Skeletal muscle tissue (tissue), 4 donors: ENCODE results near the gene RLN3. TPM values are rescaled to one million over a fixed set of nuclear protein-coding genes. Genes with fewer than 3 reads are reported as not detected.

Experiments
- H3K27ac ChIP-seq: one replicate; pipeline ENCODE4 v1.7.0; 2013; ENCODE audit warnings: mild to moderate bottlenecking, low read depth, low read length, inconsistent platforms
- H3K27me3 ChIP-seq, 3 donors: one replicate each; pipeline ENCODE4 v1.7.0; 2013; ENCODE audit warnings: low read length in 3 of 3; ENCODE audit not compliant: control insufficient read depth in 3 of 3, insufficient read depth in 3 of 3
- H3K36me3 ChIP-seq, 3 donors: one replicate each; pipeline ENCODE4 v1.7.0; 2013; ENCODE audit warnings: low read length in 3 of 3; ENCODE audit not compliant: control insufficient read depth in 3 of 3, insufficient read depth in 3 of 3
- H3K4me1 ChIP-seq, 3 donors: one replicate each; pipeline ENCODE4 v1.7.0; 2013; ENCODE audit warnings: low read length in 3 of 3, mild to moderate bottlenecking in 3 of 3; ENCODE audit not compliant: control insufficient read depth in 3 of 3, insufficient read depth in 3 of 3
- H3K4me3 ChIP-seq, 3 donors: one replicate each; pipeline ENCODE4 v1.7.0; 2013; ENCODE audit warnings: low read length in 3 of 3
- H3K9ac ChIP-seq, 3 donors: one replicate each; pipeline ENCODE4 v1.7.0; 2013; ENCODE audit warnings: low read length in 3 of 3, mild to moderate bottlenecking in 3 of 3, moderate library complexity in 2 of 3, low read depth in 1 of 3
- H3K9me3 ChIP-seq, 3 donors: one replicate each; pipeline ENCODE4 v1.7.0; 2013; ENCODE audit warnings: low read length in 3 of 3; ENCODE audit not compliant: control insufficient read depth in 3 of 3
- total RNA-seq: library from RNA; depleted of rRNA; stranded (reverse); fragments of >200 nt; gene quantifications from one replicate; pipeline ENCODE4 v1.2.3, GENCODE V29; 2014
- donor health status: Osteomylitis.

Gene RLN3
- total RNA-seq, 1 donor from 2014 or later, result not detected

DNA sequence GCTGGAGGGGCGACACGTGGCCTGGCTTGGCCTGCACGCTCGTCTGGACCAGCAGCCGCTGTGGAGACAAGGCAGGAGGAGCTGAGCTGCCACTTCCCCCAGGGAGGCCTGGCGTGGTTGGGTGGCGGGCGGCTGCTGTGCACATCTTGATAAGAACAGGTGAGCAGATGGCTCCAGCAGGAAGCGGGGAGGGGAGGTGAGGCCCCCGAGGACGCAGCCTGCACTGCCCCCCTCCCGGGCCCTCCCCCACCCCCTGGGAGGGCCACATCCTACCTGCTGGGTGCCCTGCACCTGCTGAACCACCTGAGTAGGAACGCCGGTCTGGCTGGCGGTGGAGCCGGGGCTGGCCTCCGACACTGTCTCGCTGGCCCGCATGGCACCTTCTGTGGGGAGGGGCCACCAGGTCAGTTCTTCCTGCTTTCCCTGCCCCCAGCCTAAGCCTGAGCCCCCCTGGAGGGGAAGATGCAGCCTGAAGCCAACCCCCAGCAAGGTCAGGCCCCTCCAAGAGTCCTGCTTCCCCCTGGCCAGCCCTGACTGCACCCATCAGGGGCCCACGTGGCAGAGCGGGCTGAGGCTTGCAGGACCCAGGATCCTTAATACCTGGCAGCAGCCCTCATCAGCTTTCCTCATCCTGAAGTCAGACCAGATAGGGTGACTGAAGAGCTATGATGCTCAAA lies 44.6 kb upstream of the RLN3 start:
- Histone ChIP-seq H3K36me3 (peaks cover 0 to 6% (median 6%) of the 10 kb centered on the region in 3 donors), H3K9ac (no peak overlapping the region), H3K4me1 (peaks cover 38 to 56% (median 50%) of the 10 kb centered on the region in 3 donors), H3K4me3 (no peak overlapping the region), H3K27ac (no peak overlapping the region), H3K27me3 (no peaks in the 10 kb centered on the region), H3K9me3 (no peaks in the 10 kb centered on the region)

DNA sequence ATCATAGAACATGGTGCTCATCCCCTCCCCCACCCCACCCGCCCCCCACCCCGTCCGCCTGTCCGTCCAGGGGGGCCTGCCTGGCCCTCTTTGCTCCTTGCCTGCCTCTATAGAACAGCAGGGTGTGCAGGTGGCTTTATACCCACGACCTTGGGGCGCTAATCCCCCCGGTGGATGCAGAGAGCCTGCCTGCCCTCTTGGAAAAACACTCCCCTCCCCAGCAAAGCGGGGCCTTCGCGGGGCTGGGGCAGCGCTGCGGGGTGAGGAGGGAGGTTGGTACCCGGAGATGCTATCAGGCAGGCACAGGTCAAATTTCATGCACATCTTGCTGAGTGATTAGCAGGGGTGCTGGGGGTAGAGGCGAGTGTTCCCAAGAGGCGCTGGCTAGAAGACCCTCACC lies 43.8 kb upstream of the RLN3 start:
- Histone ChIP-seq H3K27ac (no peak overlapping the region), H3K9me3 (no peaks in the 10 kb centered on the region), H3K9ac (no peak overlapping the region), H3K4me3 (no peak overlapping the region), H3K4me1 (peaks cover 40 to 60% (median 56%) of the 10 kb centered on the region in 3 donors), H3K36me3 (peaks cover 0 to 6% (median 6%) of the 10 kb centered on the region in 3 donors), H3K27me3 (no peaks in the 10 kb centered on the region)

- Histone ChIP-seq H3K9me3 (no peaks in the 10 kb centered on the region), H3K27ac (no peak overlapping the region), H3K36me3 (peaks cover 0 to 6% (median 6%) of the 10 kb centered on the region in 3 donors)
Measured at GRCh38 chr19:13984875-13985741, 42.8 kb upstream of the RLN3 start.

GRCh38 chr19:13985771-13986347 lies 42.1 kb upstream of the RLN3 start:
- H3K4me1 ChIP-seq, result peaks cover 35 to 52% (median 50%) of the 10 kb centered on the region in 3 donors
- peak overlapping the region; percentile 94 for H3K27ac ChIP-seq
- peak overlapping the region; percentile 32 to 49 (median 38) for H3K4me3 ChIP-seq
- H3K9me3 ChIP-seq, result no peaks in the 10 kb centered on the region
- H3K9ac ChIP-seq, result peak overlapping the region; percentile 32 to 80 (median 77)
- H3K27me3 ChIP-seq, result no peaks in the 10 kb centered on the region
- H3K36me3 ChIP-seq, result peaks cover under 1 to 6% (median 6%) of the 10 kb centered on the region in 3 donors

More at GRCh38 chr19:13984875-13985741, 42.8 kb upstream of the RLN3 start:
- peaks cover 35 to 60% (median 57%) of the 10 kb centered on the region in 3 donors for H3K4me1 ChIP-seq
- H3K4me3 ChIP-seq, result no peak overlapping the region
- no peaks in the 10 kb centered on the region for H3K27me3 ChIP-seq
- H3K9ac ChIP-seq, result no peak overlapping the region

DNA sequence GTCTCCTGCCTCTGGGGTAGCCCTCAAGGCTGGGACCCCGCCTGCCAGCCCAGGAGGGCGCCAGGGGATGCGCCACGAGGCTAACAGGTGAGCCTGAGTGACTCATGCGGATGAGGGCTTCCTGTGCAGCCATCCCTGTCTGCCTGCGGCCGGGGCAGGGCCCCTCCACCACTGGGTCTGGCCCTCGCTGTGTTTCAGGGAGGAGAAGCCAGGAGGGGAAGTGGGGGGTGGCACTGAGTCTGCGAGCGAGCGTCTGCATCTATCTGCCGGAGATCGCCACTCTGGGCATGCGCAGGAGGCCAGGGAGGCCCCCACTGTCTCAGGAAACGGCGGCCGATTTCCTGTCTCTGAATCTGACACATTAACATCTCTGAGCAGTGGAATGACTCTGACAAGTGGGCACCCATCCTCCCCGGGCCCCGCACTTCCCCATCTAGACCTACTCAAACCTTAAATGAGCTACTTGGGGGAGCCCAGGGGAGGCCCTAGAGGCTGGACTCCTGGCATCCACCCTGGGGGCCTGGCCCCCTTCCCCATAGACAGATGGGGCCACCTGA lies 41.5 kb upstream of the RLN3 start:
- Histone ChIP-seq H3K36me3 (peaks cover 4 to 6% (median 6%) of the 10 kb centered on the region in 3 donors), H3K4me3 (peak overlapping the region; percentile 38 to 60 (median 56)), H3K9ac (peak overlapping the region; percentile 73 to 80 (median 77))

DNA sequence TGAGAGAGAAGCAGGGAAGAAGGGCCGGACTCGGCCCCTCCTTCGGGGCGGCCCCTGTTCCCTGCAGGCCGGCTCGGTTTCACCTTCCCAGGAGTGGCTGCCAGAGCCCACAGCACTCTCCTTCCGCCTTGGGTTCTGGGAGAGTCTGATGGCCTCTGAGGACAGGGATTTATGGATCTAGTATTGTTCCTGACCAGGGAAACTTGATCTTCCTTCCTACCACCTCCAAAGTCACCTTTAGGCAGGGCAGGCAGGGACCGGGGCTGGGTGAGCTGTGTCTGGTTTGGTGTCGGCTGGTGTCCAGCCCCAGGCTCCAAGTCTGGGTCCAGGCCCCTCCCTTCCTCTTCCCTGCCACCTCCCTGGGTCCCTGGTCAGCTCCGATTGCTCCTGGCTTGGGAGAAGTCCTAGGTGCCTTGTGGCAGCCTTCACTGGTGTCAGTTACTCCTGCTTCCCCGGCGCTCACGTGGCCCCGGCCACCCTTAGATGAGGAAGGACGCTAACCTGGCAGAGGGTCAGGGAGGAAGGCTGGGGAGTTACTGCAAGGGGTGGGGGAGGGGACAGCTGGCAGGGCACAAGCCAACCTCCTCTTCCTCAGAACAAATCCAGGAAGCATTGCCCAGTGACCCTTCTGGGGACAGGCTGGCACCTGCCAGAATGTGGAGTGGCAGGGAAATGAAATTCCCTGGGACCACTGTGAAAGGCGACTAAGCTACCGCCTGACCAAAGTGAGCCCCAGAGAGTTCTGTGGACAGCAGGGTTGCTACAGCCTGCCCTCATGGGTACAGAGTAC lies 40.7 kb upstream of the RLN3 start:
- no peaks in the 10 kb centered on the region for H3K9me3 ChIP-seq
- H3K4me3 ChIP-seq, result peak overlapping the region; percentile 38 to 60 (median 56)
- peak overlapping the region; percentile 73 to 80 (median 77) for H3K9ac ChIP-seq
- H3K4me1 ChIP-seq, result peaks cover 34 to 49% (median 44%) of the 10 kb centered on the region in 3 donors
- H3K27ac ChIP-seq, result peak overlapping the region; percentile 94
- H3K27me3 ChIP-seq, result no peaks in the 10 kb centered on the region
- H3K36me3 ChIP-seq, result peaks cover 4 to 9% (median 6%) of the 10 kb centered on the region in 3 donors

More for the DNA sequence above, 41.5 kb upstream of the RLN3 start:
- Histone ChIP-seq H3K9me3 (no peaks in the 10 kb centered on the region), H3K4me1 (peaks cover 34 to 51% (median 49%) of the 10 kb centered on the region in 3 donors), H3K27me3 (no peaks in the 10 kb centered on the region), H3K27ac (peak overlapping the region; percentile 94)

DNA sequence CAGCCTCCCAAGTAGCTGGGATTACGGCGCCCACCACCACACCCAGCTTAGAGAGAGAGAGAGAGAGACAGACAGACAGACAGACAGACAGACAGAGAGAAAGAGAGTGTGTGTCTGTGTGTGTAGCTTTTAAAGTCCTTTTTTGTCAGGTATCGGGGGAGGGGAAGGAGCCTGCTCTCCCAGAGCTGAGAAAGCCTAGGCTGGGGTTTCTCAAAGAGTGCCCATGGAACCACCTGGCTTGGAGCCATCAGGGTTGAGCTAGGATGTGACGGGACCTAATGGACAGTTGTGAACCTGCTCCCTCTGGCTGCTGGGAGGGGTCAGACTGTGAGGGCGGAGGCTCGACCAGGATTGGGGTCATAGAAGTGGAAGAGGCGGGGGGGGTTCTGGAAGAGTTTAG lies 38.5 kb upstream of the RLN3 start:
- Histone ChIP-seq H3K4me1 (peaks cover 34 to 50% (median 47%) of the 10 kb centered on the region in 3 donors), H3K27ac (no peak overlapping the region), H3K27me3 (no peaks in the 10 kb centered on the region), H3K9me3 (no peaks in the 10 kb centered on the region), H3K36me3 (peaks cover 5 to 10% (median 6%) of the 10 kb centered on the region in 3 donors), H3K9ac (peak overlapping the region in 1 of 3 donors; percentile 57), H3K4me3 (peak overlapping the region in 1 of 3 donors; percentile 22)

GRCh38 chr19:13990085-13990484 lies 37.9 kb upstream of the RLN3 start:
- Histone ChIP-seq H3K27ac (no peak overlapping the region), H3K4me1 (peaks cover 36 to 53% (median 50%) of the 10 kb centered on the region in 3 donors), H3K9ac (peak overlapping the region in 1 of 3 donors; percentile 57), H3K36me3 (peaks cover 5 to 10% (median 6%) of the 10 kb centered on the region in 3 donors), H3K27me3 (no peaks in the 10 kb centered on the region), H3K4me3 (peak overlapping the region in 1 of 3 donors; percentile 22), H3K9me3 (no peaks in the 10 kb centered on the region)

DNA sequence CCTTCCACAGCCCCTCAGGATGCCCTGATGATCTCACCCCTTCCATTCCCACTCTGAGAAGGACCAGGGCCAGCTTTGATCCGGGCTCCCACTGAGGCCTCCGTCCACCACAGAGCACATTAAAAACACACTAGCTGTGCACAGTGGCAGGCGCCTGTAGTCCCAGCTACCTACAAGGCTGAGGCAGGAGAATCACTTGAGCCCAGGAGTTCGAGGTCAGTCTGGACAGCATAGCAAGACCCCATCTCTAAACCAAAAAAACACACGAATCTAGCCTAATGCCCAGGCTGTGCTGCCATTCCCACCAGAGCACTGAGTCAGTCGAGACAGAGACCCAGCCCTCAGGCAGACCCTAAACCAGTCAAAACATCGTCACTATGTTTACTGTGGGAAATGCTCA lies 35.9 kb upstream of the RLN3 start:
- H3K27me3 ChIP-seq, result no peaks in the 10 kb centered on the region
- no peak overlapping the region for H3K27ac ChIP-seq
- no peaks in the 10 kb centered on the region for H3K9me3 ChIP-seq
- H3K36me3 ChIP-seq, result peaks cover 5 to 10% (median 6%) of the 10 kb centered on the region in 3 donors
- H3K4me3 ChIP-seq, result no peak overlapping the region
- no peak overlapping the region for H3K9ac ChIP-seq
- H3K4me1 ChIP-seq, result peaks cover 28 to 46% (median 36%) of the 10 kb centered on the region in 3 donors
